Hepatocyte (in vitro differentiated cells): Measurements from ENCODE around the gene ARL15.

Experiments
- CTCF ChIP-seq: fragments of 200-600 bp; sonication (generic); IDR thresholded peaks from 2 replicates; pipeline ENCODE4 v1.5.1; 2016; ENCODE audit warnings: antibody characterized with exemption, mild to moderate bottlenecking; ENCODE audit not compliant: poor library complexity
- EZH2phosphoT487 ChIP-seq: fragments of 200-600 bp; sonication (generic); IDR thresholded peaks from one replicate; pipeline ENCODE4 v1.6.1; 2018; ENCODE audit warnings: antibody characterized with exemption, mild to moderate bottlenecking, low read depth, moderate library complexity; ENCODE audit not compliant: unreplicated experiment, severe bottlenecking

GRCh38 chr5:53884844-53885243 is 425.5 kb downstream of the ARL15 start:
- TF ChIP-seq CTCF (no peak), EZH2phosphoT487 (no peak)
